AG09319 (cell line): ENCODE results near the gene FANCI.

Experiments
- DNase-seq: peaks from one replicate; pipeline ENCODE4 v3.0.0-alpha.2; 2010; ENCODE audit warnings: low read depth; ENCODE audit errors: extremely low read depth
- CTCF ChIP-seq: IDR thresholded peaks from 2 replicates; pipeline ENCODE4 v1.5.1; 2011; ENCODE audit warnings: low read depth, mild to moderate bottlenecking, inconsistent platforms, low read length, moderate library complexity

FANCI gene

GRCh38 chr15:89332446-89332845, 88.7 kb downstream of the FANCI start:
- no peak for DNase-seq

DNA sequence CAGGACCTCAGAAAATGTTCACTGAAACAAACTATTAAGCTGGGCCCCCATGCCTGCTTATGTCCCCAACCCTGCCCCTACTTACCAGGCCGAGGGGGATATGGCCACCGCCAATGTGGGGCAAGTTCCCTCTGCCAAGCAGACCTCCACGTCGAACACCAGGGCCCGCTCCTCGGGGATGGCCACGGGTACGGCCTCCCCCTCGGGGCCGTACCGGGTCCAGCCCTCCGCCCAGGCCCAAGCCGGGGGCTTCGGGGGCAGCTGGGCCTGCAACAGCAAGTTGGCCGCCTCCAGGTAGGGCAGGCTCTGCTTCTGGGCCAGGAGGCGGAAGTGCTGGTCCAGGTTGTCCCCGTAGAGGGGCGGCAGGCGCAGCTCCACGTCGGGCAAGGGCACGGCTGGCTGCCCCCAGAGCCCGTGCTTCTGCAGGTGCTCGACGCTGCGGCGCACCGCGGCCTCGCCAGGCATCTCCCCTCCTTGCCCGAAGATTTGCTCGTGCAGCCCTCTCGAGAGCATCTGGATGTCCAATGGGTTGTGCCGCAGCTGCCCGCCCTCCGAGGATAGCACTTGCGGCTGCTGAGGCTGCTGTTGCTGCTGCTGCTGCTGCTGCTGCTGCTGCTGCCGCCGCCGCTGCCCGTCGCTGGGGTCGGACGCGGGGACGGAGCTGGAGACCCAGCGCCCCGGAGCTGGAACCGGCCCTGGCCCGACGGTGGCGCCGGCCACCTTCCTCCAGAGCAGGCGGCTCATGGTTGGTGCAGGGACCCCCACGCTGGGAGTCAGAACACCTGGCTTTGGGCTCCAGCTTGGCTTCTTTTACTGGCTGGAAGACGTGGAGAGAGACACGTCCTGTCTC, 89.5 kb downstream of the FANCI start:
- no peak for DNase-seq
- TF ChIP-seq CTCF, result no peak

More at GRCh38 chr15:89332446-89332845, 88.7 kb downstream of the FANCI start:
- TF ChIP-seq CTCF, result peak; percentile 38

- no peak for DNase-seq
- no peak; the same call in 1 of the 2 replicates for TF ChIP-seq CTCF
These were observed 90.3 kb downstream of the FANCI start for GRCh38 chr15:89333959-89334509.

DNA sequence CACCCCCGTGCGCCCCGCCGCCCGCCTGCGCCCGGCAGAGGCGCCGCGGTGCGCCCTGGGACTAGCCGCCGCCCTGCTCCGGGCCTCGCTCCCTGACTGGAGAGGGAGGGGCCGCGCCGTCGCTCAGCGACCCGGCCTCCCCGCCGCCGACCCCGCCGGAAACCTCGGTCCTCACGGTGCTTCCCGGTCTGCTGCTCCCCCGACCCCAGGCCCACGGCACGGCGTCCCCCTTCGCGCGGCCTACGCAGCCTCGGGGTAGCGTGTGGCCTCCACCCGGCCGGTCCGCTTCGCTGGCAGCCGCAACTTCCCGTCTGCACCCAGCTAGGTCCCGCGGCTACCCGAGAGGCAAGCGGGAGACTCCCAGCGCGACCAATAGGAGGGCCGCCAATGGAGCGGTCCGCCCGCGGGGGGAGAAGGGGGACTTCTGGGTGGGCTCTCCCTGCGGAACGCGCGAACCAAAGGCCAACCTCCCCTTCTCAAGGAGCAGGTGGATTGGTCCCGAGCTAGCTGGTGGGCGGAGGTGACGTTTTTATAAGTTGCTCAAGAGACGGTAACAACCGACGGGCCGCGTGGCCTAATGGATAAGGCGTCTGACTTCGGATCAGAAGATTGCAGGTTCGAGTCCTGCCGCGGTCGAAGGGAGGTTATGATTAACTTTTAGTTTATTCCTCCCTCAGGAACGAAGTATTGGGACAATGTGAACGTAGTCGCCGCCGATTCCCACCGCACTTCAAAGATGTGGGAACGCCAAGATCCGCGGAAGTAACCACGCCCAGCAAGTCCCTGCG, 90.9 kb downstream of the FANCI start, which contains the start of gene POLG:
Gene POLG (minus strand): TSS at position 315 of the 788 bp plus-strand sequence. CDS start 1,070 bp downstream, outside the sequence.
- no peak for TF ChIP-seq CTCF
- peak; percentile 99 for DNase-seq

- TF ChIP-seq CTCF, result no peak
- no peak for DNase-seq
These were observed 91.7 kb downstream of the FANCI start for GRCh38 chr15:89335298-89336041.

GRCh38 chr15:89338036-89338435, 94.3 kb downstream of the FANCI start:
- DNase-seq, result no peak
- no peak for TF ChIP-seq CTCF
